Lung (tissue), 12 donors: ENCODE results near the gene PDZD2. TPM values are rescaled to one million over a fixed set of nuclear protein-coding genes. Genes with fewer than 3 reads are reported as not detected.

ENCODE experiments used
- ATAC-seq: fragments of 200-7000 bp; cut with Tn5 transposase; one replicate; pipeline ENCODE4 v1.9.1; 2020; ENCODE audit warnings: moderate number of reproducible peaks; ENCODE audit not compliant: insufficient read depth, low FRiP score
- DNase-seq, 3 donors: peaks; one replicate each; pipeline ENCODE4 v3.0.0-alpha.2; 2013 to 2017
- H3K27ac ChIP-seq, 2 donors: one replicate each; pipeline ENCODE4 v1.5.1; 2013; ENCODE audit warnings: mild to moderate bottlenecking in 2 of 2, moderate library complexity in 2 of 2, control low read depth in 1 of 2, inconsistent platforms in 1 of 2, low read depth in 1 of 2, low read length in 1 of 2
- H3K27me3 ChIP-seq, 3 donors: one replicate each; pipeline ENCODE4 v1.5.1; 2013; ENCODE audit warnings: low read length in 2 of 3; ENCODE audit not compliant: control insufficient read depth in 3 of 3, insufficient read depth in 3 of 3
- H3K36me3 ChIP-seq, 4 donors: one replicate each; pipeline ENCODE4 v1.5.1; 2013; ENCODE audit warnings: low read length in 4 of 4, mild to moderate bottlenecking in 1 of 4, moderate library complexity in 1 of 4; ENCODE audit not compliant: control insufficient read depth in 4 of 4, insufficient read depth in 4 of 4
- H3K4me1 ChIP-seq, 5 donors: one replicate each; pipeline ENCODE4 v1.5.1; 2013; ENCODE audit warnings: low read length in 5 of 5, mild to moderate bottlenecking in 2 of 5, moderate library complexity in 1 of 5; ENCODE audit not compliant: control insufficient read depth in 5 of 5, insufficient read depth in 5 of 5
- H3K4me3 ChIP-seq: one replicate; pipeline ENCODE4 v1.5.1; 2013; ENCODE audit warnings: mild to moderate bottlenecking, control low read depth, moderate library complexity
- H3K9ac ChIP-seq, 2 donors: one replicate each; pipeline ENCODE4 v1.5.1; 2013; ENCODE audit warnings: low read length in 2 of 2, control low read depth in 1 of 2; ENCODE audit not compliant: insufficient read depth in 1 of 2
- H3K9me3 ChIP-seq, 4 donors: one replicate each; pipeline ENCODE4 v1.5.1; 2013; ENCODE audit warnings: low read length in 3 of 4, mild to moderate bottlenecking in 1 of 4, moderate library complexity in 1 of 4; ENCODE audit not compliant: control insufficient read depth in 4 of 4, insufficient read depth in 3 of 4
- CTCF ChIP-seq: IDR thresholded peaks from 2 replicates; pipeline ENCODE4 v1.5.1; 2012; ENCODE audit warnings: mild to moderate bottlenecking; ENCODE audit errors: control extremely low read depth, extremely low read depth
- WGBS, 2 donors: extraction: QIAGEN DNeasy Blood & Tissue Kit; methylation state at CpG; one replicate each; pipeline ENCODE4 v1.1.7; 2013; 5-methylcytosine and 5-hydroxymethylcytosine counted together
- polyA plus RNA-seq, 2 donors: library from polyadenylated mRNA; stranded (reverse); fragments of 200-250 nt; gene quantifications; one replicate each; pipeline ENCODE4 v1.2.1, GENCODE V29; 2013
- total RNA-seq, 2 donors: library from RNA; depleted of rRNA in 1 of 2; stranded (reverse); fragments of >200 nt in 1 of 2; gene quantifications; one replicate each; pipeline ENCODE4 v1.2.1, GENCODE V29; 2014 to 2021
- donor health status: control.
- donor health status: control.
- donor health status: Bipolar disorder and iron deficiency.
- donor health status: healthy.
- donor health status: DM: yes; HTN: yes; CAD: no.

PDZD2 gene
- total and polyA plus RNA-seq, 4 donors = 9.2 to 56.3 (median 24.8) TPM

DNA sequence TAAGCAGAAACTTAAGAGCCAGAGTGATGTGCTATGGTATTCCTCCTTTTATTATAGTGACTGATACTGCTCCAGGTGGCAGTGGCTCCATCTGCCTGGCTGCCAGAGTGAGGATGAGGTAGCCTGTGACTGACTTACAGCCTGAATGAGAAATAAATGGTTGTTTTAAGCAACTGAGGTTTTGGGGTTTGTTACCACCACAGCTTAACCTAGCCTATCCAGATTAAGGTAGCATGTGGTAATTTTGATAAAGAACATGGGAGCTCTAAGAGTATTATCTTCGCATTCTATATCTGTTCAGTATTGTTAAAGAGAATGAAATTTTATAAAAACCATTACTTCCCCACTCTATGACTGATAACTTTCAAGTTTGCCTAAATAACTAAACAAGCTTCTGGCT lies 496.2 kb downstream of the PDZD2 start:
- peaks cover 0 to 4% (median 0%) of the 10 kb centered on the region in 5 donors for H3K4me1 ChIP-seq

DNA sequence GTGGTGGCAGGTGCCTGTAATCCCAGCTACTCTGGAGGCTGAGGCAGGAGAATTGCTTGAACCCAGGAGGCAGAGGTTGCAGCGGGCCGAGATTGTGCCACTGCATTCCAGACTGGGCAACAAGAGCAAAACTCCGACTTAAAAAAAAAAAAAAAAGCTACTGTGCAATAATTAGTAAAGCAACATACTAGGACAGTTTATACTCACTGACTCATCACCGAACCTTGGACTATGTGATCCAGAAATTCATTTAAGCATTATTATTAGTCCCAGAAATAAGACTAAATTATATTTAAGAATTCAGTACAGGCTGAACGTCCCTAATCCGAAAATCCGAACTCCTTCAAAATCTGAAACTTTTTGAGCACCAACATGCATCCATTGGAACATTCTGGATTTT lies 497.4 kb downstream of the PDZD2 start:
- WGBS, 2 donors = 82 to 83% methylated on average over 7 of the region's 7 CpGs

More for the DNA sequence above, 496.2 kb downstream of the PDZD2 start:
- H3K9me3 ChIP-seq = no peaks in the 10 kb centered on the region
- H3K27ac ChIP-seq = no peak overlapping the region
- ATAC-seq (no peak), DNase-seq (no peak)
- H3K9ac ChIP-seq = no peak overlapping the region
- no peaks in the 10 kb centered on the region for H3K27me3 ChIP-seq
- no peak overlapping the region for H3K4me3 ChIP-seq
- TF ChIP-seq CTCF = no peak
- peaks cover 6 to 11% (median 9%) of the 10 kb centered on the region in 4 donors for H3K36me3 ChIP-seq
- 97 to 100% methylated on average over 1 of the region's 1 CpG for WGBS, 2 donors

GRCh38 chr5:32138839-32139493 lies 500.0 kb downstream of the PDZD2 start:
- Histone ChIP-seq H3K27ac (no peak overlapping the region), H3K27me3 (no peaks in the 10 kb centered on the region), H3K4me3 (no peak overlapping the region), H3K36me3 (peaks cover 6 to 13% (median 10%) of the 10 kb centered on the region in 4 donors), H3K9ac (no peak overlapping the region), H3K4me1 (peaks cover 0 to under 1% (median 0%) of the 10 kb centered on the region in 5 donors), H3K9me3 (no peaks in the 10 kb centered on the region)
- DNase-seq (no peak), ATAC-seq (no peak)
- no peak for TF ChIP-seq CTCF
- 91% methylated on average over 7 of the region's 7 CpGs for WGBS, 2 donors

More for the DNA sequence above, 497.4 kb downstream of the PDZD2 start:
- no peaks in the 10 kb centered on the region for H3K9me3 ChIP-seq
- H3K4me3 ChIP-seq = no peak overlapping the region
- peaks cover 6 to 12% (median 10%) of the 10 kb centered on the region in 4 donors for H3K36me3 ChIP-seq
- peaks cover 0 to 2% (median 0%) of the 10 kb centered on the region in 5 donors for H3K4me1 ChIP-seq
- no peak for DNase-seq
- ATAC-seq = no peak
- H3K9ac ChIP-seq = no peak overlapping the region
- H3K27ac ChIP-seq = no peak overlapping the region
- H3K27me3 ChIP-seq = no peaks in the 10 kb centered on the region
- no peak for TF ChIP-seq CTCF
